22Rv1 (cell line): ENCODE measurements around the gene PAPSS2.
A peak's percentile ranks its signal among the peaks of the same experiment; 100 is the strongest.

ENCODE experiments used
- H3K27ac ChIP-seq: fragments of 450-650 bp; 2 replicates; pipeline ENCODE4 v1.5.1; 2017
- ZFX ChIP-seq: fragments of 450-650 bp; IDR thresholded peaks from 2 replicates; pipeline ENCODE4 v1.6.1; 2017; ENCODE audit warnings: antibody characterized with exemption, borderline replicate concordance
- TF ChIP-seq, protein P1 (sequence below): fragments of 450-650 bp; IDR thresholded peaks from 2 replicates; pipeline ENCODE4 v1.5.1; 2017; ENCODE audit warnings: mild to moderate bottlenecking

The PAPSS2 gene

DNA sequence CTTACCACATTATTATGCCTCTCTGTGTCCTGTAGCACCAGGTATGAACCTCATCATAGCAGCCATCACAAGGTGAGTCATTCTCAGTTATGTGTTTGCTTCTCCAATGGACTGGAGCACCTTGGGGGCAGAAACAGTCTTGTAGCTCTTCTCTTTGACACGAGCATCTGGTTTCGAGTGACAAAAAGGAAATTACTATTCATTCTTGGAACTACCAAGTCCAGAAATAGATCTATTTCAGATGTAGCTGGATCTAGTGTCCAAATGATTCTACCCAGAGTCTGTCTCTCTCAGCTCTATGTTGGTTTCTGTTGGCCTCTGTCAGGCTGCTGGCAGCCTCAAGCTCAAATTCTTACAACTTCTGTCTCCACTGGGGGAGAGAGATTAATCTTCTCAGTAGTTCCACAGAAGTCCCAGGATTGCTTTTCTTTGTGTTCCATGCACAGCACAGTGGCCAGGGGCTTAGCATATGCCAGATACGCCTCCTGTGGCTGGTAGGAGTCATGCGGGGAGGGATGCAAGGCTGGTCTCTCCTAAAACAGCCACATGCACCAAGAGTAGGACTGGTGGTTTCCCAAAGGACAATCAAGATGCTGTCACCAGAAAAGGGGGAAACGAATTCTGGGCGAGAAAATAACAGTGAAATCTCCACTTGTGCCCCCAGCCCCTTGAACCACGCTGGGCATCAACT, 37.2 kb upstream of the PAPSS2 start:
- TF ChIP-seq, protein P1, sequence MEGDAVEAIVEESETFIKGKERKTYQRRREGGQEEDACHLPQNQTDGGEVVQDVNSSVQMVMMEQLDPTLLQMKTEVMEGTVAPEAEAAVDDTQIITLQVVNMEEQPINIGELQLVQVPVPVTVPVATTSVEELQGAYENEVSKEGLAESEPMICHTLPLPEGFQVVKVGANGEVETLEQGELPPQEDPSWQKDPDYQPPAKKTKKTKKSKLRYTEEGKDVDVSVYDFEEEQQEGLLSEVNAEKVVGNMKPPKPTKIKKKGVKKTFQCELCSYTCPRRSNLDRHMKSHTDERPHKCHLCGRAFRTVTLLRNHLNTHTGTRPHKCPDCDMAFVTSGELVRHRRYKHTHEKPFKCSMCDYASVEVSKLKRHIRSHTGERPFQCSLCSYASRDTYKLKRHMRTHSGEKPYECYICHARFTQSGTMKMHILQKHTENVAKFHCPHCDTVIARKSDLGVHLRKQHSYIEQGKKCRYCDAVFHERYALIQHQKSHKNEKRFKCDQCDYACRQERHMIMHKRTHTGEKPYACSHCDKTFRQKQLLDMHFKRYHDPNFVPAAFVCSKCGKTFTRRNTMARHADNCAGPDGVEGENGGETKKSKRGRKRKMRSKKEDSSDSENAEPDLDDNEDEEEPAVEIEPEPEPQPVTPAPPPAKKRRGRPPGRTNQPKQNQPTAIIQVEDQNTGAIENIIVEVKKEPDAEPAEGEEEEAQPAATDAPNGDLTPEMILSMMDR, result peak; percentile 25
- no peak for TF ChIP-seq ZFX
- H3K27ac ChIP-seq, result no peak overlapping the region

DNA sequence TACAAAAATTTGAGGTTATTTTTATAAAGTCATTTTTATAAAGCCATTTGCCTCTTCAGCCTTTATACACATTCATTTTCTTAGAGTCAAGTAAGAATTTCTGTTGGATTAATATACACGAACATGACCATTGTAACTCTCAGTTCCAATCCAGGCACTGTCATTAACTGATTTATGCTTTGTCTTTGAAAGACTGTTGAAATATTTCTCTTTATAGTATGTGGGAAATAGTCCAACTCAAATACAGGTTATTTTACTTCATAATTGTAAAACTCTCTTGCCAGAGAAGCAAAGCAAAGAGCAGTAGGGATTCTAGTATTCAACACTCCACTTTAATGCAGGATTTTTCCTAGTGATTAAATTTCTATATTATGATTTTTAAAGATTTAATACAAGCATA, 36.5 kb upstream of the PAPSS2 start:
- no peak for TF ChIP-seq ZFX
- TF ChIP-seq, protein P1, result no peak

DNA sequence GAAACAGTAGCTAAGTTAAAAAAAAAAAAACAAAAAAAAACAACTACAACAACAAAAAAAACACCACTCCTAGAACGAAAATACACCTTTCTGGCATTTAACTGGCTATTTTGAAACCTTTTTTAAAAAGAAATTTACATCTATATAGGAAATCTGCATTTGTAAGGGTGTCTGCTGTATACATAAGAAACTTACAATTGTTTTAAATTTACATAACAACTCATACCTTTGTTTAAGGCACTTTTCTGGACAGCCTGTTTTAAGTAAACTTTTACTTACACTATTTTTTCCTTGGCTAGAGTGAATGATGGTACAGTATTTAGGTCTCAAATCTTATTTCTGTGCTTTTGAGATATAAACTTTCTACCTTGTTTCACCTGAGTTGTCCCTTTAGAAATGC, 34.0 kb upstream of the PAPSS2 start:
- TF ChIP-seq ZFX, result no peak
- TF ChIP-seq, protein P1, result no peak
- H3K27ac ChIP-seq, result no peak overlapping the region

More for the DNA sequence above, 36.5 kb upstream of the PAPSS2 start:
- no peak overlapping the region for H3K27ac ChIP-seq

- TF ChIP-seq, protein P1, result no peak
- TF ChIP-seq ZFX, result no peak
- no peak overlapping the region for H3K27ac ChIP-seq
Measured at GRCh38 chr10:87626422-87626892, 33.2 kb upstream of the PAPSS2 start.

DNA sequence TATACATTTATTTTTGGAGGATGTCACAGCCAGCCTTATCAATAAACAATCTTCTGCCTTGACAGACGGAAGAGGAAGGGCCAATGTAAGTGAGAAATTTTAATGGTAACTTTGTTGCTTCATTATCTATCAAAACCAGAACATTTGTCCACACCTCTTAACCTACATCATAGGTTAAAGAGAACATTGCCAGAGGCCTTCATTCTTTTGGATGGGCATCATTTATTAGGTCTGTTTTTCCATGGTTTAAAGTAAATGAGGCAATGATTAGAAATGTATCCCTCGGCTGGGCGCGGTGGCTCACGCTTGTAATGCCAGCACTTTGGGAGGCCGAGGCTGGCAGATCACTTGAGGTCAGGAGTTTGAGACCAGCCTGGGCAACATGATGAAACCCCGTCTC, 29.5 kb upstream of the PAPSS2 start:
- H3K27ac ChIP-seq, result no peak overlapping the region
- no peak for TF ChIP-seq ZFX
- TF ChIP-seq, protein P1, result no peak

GRCh38 chr10:87632454-87632853, 27.2 kb upstream of the PAPSS2 start:
- TF ChIP-seq, protein P1, result no peak
- no peak for TF ChIP-seq ZFX

DNA sequence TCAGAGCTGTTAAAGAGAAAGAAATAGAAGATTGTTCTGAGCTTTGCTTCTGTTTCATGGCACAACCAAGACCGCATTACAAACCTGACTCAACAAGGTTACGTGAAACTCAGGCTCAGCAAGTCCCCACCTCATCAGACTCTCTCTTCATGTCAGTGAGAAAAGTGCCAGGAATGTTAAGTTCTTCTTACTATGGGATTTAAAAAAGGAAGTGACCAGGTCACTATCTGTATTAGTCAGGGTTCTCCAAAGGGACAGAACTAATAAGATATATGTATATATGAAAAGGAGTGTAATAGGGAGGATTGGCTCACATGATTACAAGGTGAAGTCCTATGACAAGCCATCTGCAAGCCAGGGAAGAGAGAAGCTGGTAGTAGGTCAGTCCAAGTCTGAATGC, 25.4 kb upstream of the PAPSS2 start:
- TF ChIP-seq ZFX, result no peak
- TF ChIP-seq, protein P1, result no peak
- no peak overlapping the region for H3K27ac ChIP-seq

More at GRCh38 chr10:87632454-87632853, 27.2 kb upstream of the PAPSS2 start:
- no peak overlapping the region for H3K27ac ChIP-seq
